ENCODE data around the gene CCDC171.

CCDC171 gene

GRCh38 chr9:15882328-15882727 lies 329.5 kb downstream of the CCDC171 start:
- no peak overlapping the region for H3K27ac ChIP-seq
- TF ChIP-seq CTCF (conservative IDR thresholded peaks at IDR 0.05), result no peak

GRCh38 chr9:15882883-15883282 lies 330.0 kb downstream of the CCDC171 start:
- no peak for TF ChIP-seq CTCF (conservative IDR thresholded peaks at IDR 0.05)
- no peak overlapping the region for H3K27ac ChIP-seq

GRCh38 chr9:15885464-15885863 lies 332.6 kb downstream of the CCDC171 start:
- no peak for TF ChIP-seq CTCF (conservative IDR thresholded peaks at IDR 0.05)
- no peak overlapping the region for H3K27ac ChIP-seq

GRCh38 chr9:15889555-15889954 lies 336.7 kb downstream of the CCDC171 start:
- no peak overlapping the region for H3K27ac ChIP-seq
- no peak for TF ChIP-seq CTCF (conservative IDR thresholded peaks at IDR 0.05)

GRCh38 chr9:15901572-15901971 lies 348.7 kb downstream of the CCDC171 start:
- no peak overlapping the region for H3K27ac ChIP-seq
- TF ChIP-seq CTCF (conservative IDR thresholded peaks at IDR 0.05), result no peak

GRCh38 chr9:15909297-15909696 lies 356.5 kb downstream of the CCDC171 start:
- no peak for TF ChIP-seq CTCF (conservative IDR thresholded peaks at IDR 0.05)
- no peak overlapping the region for H3K27ac ChIP-seq

- TF ChIP-seq CTCF (conservative IDR thresholded peaks at IDR 0.05), result no peak
- no peak overlapping the region for H3K27ac ChIP-seq
These were observed 362.9 kb downstream of the CCDC171 start for GRCh38 chr9:15915711-15916110.

GRCh38 chr9:15927161-15927560 lies 374.3 kb downstream of the CCDC171 start:
- TF ChIP-seq CTCF (conservative IDR thresholded peaks at IDR 0.05), result no peak

More at GRCh38 chr9:15927161-15927560, 374.3 kb downstream of the CCDC171 start:
- H3K27ac ChIP-seq, result no peak overlapping the region
